ENCODE results near the gene CARD18.

- TF ChIP-seq POLR2A (IDR thresholded peaks at IDR 0.05) (no peak), CTCF (IDR thresholded peaks at IDR 0.05) (no peak)
These were observed 13.8 kb upstream of the CARD18 start for GRCh38 chr11:105153392-105153791.
